Mesenchymal stem cell (in vitro differentiated cells and primary cell): ENCODE measurements around the gene PXDN.
"Not testable (repeated sequence)": the region's sequence is repeated elsewhere in the genome, so short reads cannot be mapped to it uniquely, and the experiment has no call there.

ENCODE experiments used
- DNase-seq: peaks from one replicate; pipeline ENCODE4 v3.0.0-alpha.2; 2013
- H2AFZ ChIP-seq: one replicate; pipeline ENCODE4 v1.6.1; 2013; ENCODE audit warnings: low read depth, mild to moderate bottlenecking, control low read depth, inconsistent platforms, low read length, moderate library complexity
- H2AK5ac ChIP-seq: 2 replicates; pipeline ENCODE4 v1.6.1; 2013; ENCODE audit warnings: low read length, moderate library complexity, mild to moderate bottlenecking, inconsistent platforms; ENCODE audit not compliant: severe bottlenecking
- H2BK120ac ChIP-seq: one replicate; pipeline ENCODE4 v1.6.1; 2013; ENCODE audit warnings: low read depth, mild to moderate bottlenecking, inconsistent platforms, low read length, moderate library complexity
- H2BK12ac ChIP-seq, 2 experiments: one replicate each; pipeline ENCODE4 v1.6.1; 2013; ENCODE audit warnings: inconsistent platforms in 2 of 2, low read length in 2 of 2, mild to moderate bottlenecking in 2 of 2, moderate library complexity in 2 of 2, control low read depth in 1 of 2
- H2BK15ac ChIP-seq: one replicate; pipeline ENCODE4 v1.6.1; 2013; ENCODE audit warnings: mild to moderate bottlenecking, low read depth, inconsistent platforms; ENCODE audit not compliant: poor library complexity, severe bottlenecking
- H2BK5ac ChIP-seq: 2 replicates; pipeline ENCODE4 v1.6.1; 2013; ENCODE audit warnings: low read depth, mild to moderate bottlenecking, low read length, control low read depth, inconsistent platforms; ENCODE audit not compliant: poor library complexity, severe bottlenecking
- H3K14ac ChIP-seq, 2 experiments: one replicate each; pipeline ENCODE4 v1.6.1; 2013; ENCODE audit warnings: inconsistent platforms in 2 of 2, low read length in 2 of 2, control low read depth in 1 of 2, mild to moderate bottlenecking in 1 of 2, moderate library complexity in 1 of 2
- H3K18ac ChIP-seq, 2 experiments: one replicate each; pipeline ENCODE4 v1.6.1; 2013; ENCODE audit warnings: inconsistent platforms in 2 of 2, low read length in 2 of 2, control low read depth in 1 of 2, low read depth in 1 of 2, mild to moderate bottlenecking in 1 of 2
- H3K23ac ChIP-seq, 2 experiments: one replicate each; pipeline ENCODE4 v1.6.1; 2013; ENCODE audit warnings: inconsistent platforms in 2 of 2, low read length in 2 of 2, mild to moderate bottlenecking in 2 of 2, moderate library complexity in 2 of 2, control low read depth in 1 of 2
- H3K27ac ChIP-seq: 2 replicates; pipeline ENCODE4 v1.5.1; 2013; ENCODE audit warnings: mild to moderate bottlenecking, moderate library complexity, low read length, control low read depth, inconsistent platforms; ENCODE audit not compliant: poor library complexity, severe bottlenecking
- H3K27me3 ChIP-seq, 2 experiments: 2 replicates each; pipeline versions ENCODE4 v1.6.1 to v1.7.0; 2013; ENCODE audit warnings: low read length in 2 of 2, mild to moderate bottlenecking in 2 of 2, moderate library complexity in 2 of 2, control low read depth in 1 of 2, inconsistent platforms in 1 of 2; ENCODE audit not compliant: control insufficient read depth in 1 of 2, insufficient read depth in 1 of 2
- H3K36me3 ChIP-seq, 2 experiments: 2 replicates each; pipeline versions ENCODE4 v1.6.1 to v1.7.0; 2013; ENCODE audit warnings: low read length in 2 of 2, control low read depth in 1 of 2, inconsistent platforms in 1 of 2, low read depth in 1 of 2, mild to moderate bottlenecking in 1 of 2; ENCODE audit not compliant: insufficient read depth in 2 of 2, control insufficient read depth in 1 of 2
- H3K4ac ChIP-seq, 2 experiments: one replicate each; pipeline ENCODE4 v1.6.1; 2013; ENCODE audit warnings: inconsistent platforms in 2 of 2, low read length in 2 of 2, mild to moderate bottlenecking in 2 of 2, moderate library complexity in 2 of 2, control low read depth in 1 of 2, low read depth in 1 of 2
- H3K4me1 ChIP-seq: 2 replicates; pipeline ENCODE4 v1.6.1; 2013; ENCODE audit warnings: low read depth, low read length, control low read depth; ENCODE audit not compliant: control insufficient read depth, insufficient read depth
- H3K4me2 ChIP-seq: 2 replicates; pipeline ENCODE4 v1.6.1; 2013; ENCODE audit warnings: low read length, mild to moderate bottlenecking, inconsistent platforms; ENCODE audit not compliant: poor library complexity, severe bottlenecking
- H3K4me3 ChIP-seq, 2 experiments: 2 replicates each; pipeline versions ENCODE4 v1.5.1 to v1.7.0; 2013; ENCODE audit warnings: low read length in 2 of 2, mild to moderate bottlenecking in 2 of 2, control low read depth in 1 of 2, low read depth in 1 of 2; ENCODE audit not compliant: insufficient read depth in 1 of 2
- H3K79me1 ChIP-seq: replicated peaks from 2 replicates; pipeline ENCODE4 v1.6.1; 2013; ENCODE audit warnings: mild to moderate bottlenecking, control low read depth, low read length, inconsistent platforms; ENCODE audit not compliant: poor library complexity, severe bottlenecking
- H3K9ac ChIP-seq: 2 replicates; pipeline ENCODE4 v1.7.0; 2013; ENCODE audit warnings: mild to moderate bottlenecking, low read length, moderate library complexity
- H3K9me3 ChIP-seq: 2 replicates; pipeline ENCODE4 v1.7.0; 2013; ENCODE audit warnings: mild to moderate bottlenecking, low read length; ENCODE audit not compliant: control insufficient read depth
- H4K8ac ChIP-seq: one replicate; pipeline ENCODE4 v1.6.1; 2013; ENCODE audit warnings: inconsistent platforms, mild to moderate bottlenecking, low read length, moderate library complexity
- H4K91ac ChIP-seq: one replicate; pipeline ENCODE4 v1.6.1; 2013; ENCODE audit warnings: mild to moderate bottlenecking, low read length, inconsistent platforms
- WGBS: methylation state at CpG from one replicate; pipeline ENCODE4 v1.1.7; 2013; ENCODE audit warnings: mixed read lengths; 5-methylcytosine and 5-hydroxymethylcytosine counted together

Gene PXDN

DNA sequence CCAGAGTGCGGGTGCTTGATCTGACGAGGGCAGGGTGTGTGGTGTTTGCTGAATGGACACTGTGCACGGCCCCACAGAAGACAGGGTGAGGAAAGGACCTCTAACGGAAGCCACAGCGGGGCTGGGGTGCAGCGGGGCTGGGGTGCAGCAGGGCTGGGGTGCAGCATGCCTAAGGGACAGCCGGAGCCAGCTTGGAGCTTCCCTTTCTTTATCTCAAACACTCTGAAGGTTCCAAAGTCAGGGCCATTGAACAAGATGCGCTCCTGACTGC, 35.0 kb downstream of the PXDN start:
- Histone ChIP-seq H2BK5ac (no peak overlapping the region), H3K27ac (no peak overlapping the region), H3K18ac (no peak overlapping the region), H2AK5ac (no peak overlapping the region), H2BK120ac (no peak overlapping the region), H3K23ac (peak overlapping the region in 1 of 2 experiments; percentile 3), H2BK15ac (no peak overlapping the region), H3K36me3 (peaks cover 0 to 55% of the 10 kb centered on the region in 2 experiments), H3K14ac (no peak overlapping the region), H3K9ac (no peak overlapping the region), H3K4me3 (no peak overlapping the region), H2AFZ (no peak overlapping the region), H3K27me3 (no peaks in the 10 kb centered on the region), H3K4me1 (peaks cover 47% of the 10 kb centered on the region), H3K9me3 (no peaks in the 10 kb centered on the region), H3K4me2 (no peak overlapping the region), H4K91ac (no peak overlapping the region), H2BK12ac (no peak overlapping the region), H3K4ac (no peak overlapping the region), H4K8ac (no peak overlapping the region), H3K79me1 (no peaks in the 10 kb centered on the region)
- 85% methylated on average over 7 of the region's 8 CpGs for WGBS
- no peak for DNase-seq

DNA sequence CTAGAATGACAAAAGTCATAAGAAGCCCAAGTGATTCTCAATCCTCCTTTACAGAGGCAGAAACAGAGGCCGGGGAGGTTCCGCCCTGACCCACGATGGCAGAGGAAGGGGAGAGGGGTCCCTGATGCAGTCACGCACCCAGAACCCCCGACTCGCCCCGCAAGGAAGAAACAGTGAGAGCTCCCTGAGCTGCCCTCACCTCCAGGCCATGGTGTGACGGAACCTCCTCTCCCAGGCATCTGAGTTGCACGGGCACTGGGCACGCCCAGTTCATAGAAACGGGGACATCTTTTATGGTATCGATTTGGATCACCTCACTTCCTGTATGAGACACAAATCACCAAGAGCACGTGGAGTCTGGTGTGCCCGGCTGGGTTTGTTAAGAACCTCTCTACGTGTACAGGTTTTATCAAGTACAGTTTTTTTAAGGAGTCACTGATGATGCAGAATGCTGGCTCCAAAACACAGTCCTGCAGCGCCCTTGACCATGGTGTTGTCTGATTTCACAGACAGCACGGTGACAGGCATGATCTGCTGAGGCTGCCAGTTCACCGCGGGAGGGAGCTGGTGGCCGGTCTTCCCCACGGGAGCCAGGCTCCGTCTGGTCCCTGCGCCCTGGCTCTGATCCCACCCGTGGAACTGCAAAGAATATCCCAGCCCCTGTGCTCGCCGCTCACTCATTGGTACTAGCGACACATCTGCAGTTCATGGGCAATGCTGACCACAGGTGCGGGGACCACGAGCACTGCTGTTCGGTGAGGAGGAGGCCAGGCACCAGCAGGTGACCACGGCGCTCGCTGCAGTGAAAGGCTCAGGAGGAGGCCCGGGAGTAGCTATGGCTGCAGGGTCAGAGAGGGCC, 35.6 kb downstream of the PXDN start:
- Histone ChIP-seq H3K4me3 (peak overlapping the region in 1 of 2 experiments; percentile 56), H3K18ac (peak overlapping the region in 1 of 2 experiments; percentile 85), H2BK12ac (peak overlapping the region; percentile 15 to 37), H3K9me3 (no peaks in the 10 kb centered on the region), H2BK15ac (no peak overlapping the region), H2BK120ac (no peak overlapping the region), H3K27ac (peak overlapping the region; percentile 13), H2BK5ac (no peak overlapping the region), H3K4me1 (peaks cover 45% of the 10 kb centered on the region), H3K9ac (peak overlapping the region; percentile 66), H2AK5ac (peak overlapping the region; percentile 34), H3K79me1 (no peaks in the 10 kb centered on the region), H3K4me2 (no peak overlapping the region), H3K14ac (peak overlapping the region in 1 of 2 experiments; percentile 87), H3K36me3 (peaks cover 0 to 53% of the 10 kb centered on the region in 2 experiments), H4K91ac (peak overlapping the region; percentile 14), H3K4ac (peak overlapping the region; percentile 5 to 35), H3K23ac (peak overlapping the region in 1 of 2 experiments; percentile 3), H4K8ac (peak overlapping the region; percentile 69), H3K27me3 (no peaks in the 10 kb centered on the region), H2AFZ (no peak overlapping the region)
- 88% methylated on average over 33 of the region's 34 CpGs for WGBS
- DNase-seq = no peak

DNA sequence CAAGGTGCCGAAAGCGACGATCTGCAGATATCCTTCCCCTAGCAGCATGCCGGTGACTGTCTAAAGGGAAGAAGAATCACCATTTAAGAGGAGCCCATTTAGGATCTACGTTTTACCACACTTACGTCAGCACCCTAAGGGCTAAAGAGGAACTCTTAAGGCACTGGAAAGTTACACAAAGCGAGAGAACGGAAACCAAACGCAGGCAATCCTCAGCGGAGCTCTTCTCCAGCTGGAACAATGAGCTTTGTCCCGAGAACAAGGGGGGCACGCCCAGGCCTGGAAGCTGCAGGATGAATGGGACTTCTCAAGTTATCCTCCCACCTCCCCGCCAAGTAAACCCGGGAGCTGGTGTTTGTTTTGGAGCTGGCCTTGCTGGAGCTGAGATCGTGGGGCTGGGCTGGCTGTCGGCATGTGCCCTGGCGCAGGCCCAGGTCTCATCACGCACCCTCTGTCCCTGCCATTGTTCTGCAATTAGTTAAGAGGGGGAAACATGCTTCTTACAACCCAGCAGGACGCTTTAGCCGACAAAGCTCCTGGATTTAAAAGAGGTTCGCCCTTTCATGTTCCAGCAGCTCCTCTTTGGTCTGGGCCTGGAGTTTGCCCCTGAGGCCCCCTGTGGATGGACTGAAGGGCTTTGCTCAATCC, 36.4 kb downstream of the PXDN start:
- no peak overlapping the region for H2BK12ac ChIP-seq
- peak overlapping the region in 1 of 2 experiments; percentile 14 for H3K23ac ChIP-seq
- peak overlapping the region; percentile 34 for H3K27ac ChIP-seq
- H3K79me1 ChIP-seq = no peaks in the 10 kb centered on the region
- H4K91ac ChIP-seq = no peak overlapping the region
- peak overlapping the region; percentile 34 for H2AK5ac ChIP-seq
- no peak overlapping the region for H2BK120ac ChIP-seq
- peak overlapping the region; percentile 46 to 48 for H3K18ac ChIP-seq
- peaks cover 38% of the 10 kb centered on the region for H3K4me1 ChIP-seq
- WGBS = 30% methylated on average over 21 of the region's 21 CpGs
- peak overlapping the region; percentile 66 for H3K9ac ChIP-seq
- peak; percentile 90 for DNase-seq
- peak overlapping the region in 1 of 2 experiments; percentile 35 for H3K4ac ChIP-seq
- no peaks in the 10 kb centered on the region for H3K9me3 ChIP-seq
- peaks cover 0 to 45% of the 10 kb centered on the region in 2 experiments for H3K36me3 ChIP-seq
- H3K14ac ChIP-seq = no peak overlapping the region
- H3K27me3 ChIP-seq = no peaks in the 10 kb centered on the region
- H2BK5ac ChIP-seq = no peak overlapping the region
- no peak overlapping the region for H4K8ac ChIP-seq
- H2BK15ac ChIP-seq = no peak overlapping the region
- no peak overlapping the region for H2AFZ ChIP-seq
- peak overlapping the region; percentile 35 for H3K4me2 ChIP-seq
- peak overlapping the region in 1 of 2 experiments; percentile 56 for H3K4me3 ChIP-seq

DNA sequence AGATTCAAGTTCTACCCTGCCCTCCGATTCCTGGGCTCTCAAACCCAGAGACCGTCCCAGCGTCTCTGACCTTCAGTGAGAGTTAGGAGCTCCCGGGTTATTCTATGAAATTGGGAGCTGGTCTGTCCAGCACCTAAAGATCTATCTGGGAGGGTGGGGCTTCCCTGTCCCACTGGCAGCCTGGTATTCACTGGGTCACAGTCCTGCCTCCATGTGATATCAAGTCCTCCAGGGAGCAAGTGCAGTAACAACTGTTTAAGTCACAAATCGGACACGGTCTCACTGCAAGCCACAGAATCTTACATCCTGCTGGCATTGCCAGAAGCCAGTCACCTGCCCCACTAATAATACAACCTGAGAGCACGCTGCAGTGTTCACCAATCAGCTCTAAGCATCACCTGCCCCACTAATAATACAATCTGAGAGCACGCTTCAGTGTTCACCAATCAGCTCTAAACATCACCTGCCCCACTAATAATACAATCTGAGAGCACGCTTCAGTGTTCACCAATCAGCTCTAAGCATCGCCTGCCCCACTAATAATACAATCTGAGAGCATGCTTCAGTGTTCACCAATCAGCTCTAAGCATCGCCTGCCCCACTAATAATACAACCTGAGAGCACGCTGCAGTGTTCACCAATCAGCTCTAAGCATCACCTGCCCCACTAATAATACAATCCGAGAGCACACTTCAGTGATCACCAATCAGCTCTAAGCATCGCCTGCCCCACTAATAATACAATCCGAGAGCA, 38.0 kb downstream of the PXDN start:
- WGBS = 87% methylated on average over 15 of the region's 15 CpGs
- H3K14ac ChIP-seq, H3K4me2 ChIP-seq, H4K8ac ChIP-seq, H3K27me3 ChIP-seq, H3K79me1 ChIP-seq, H3K18ac ChIP-seq, H2AFZ ChIP-seq, H2BK5ac ChIP-seq, H3K27ac ChIP-seq, H3K4me3 ChIP-seq, H2AK5ac ChIP-seq, H2BK120ac ChIP-seq, H2BK15ac ChIP-seq, H3K23ac ChIP-seq, DNase-seq, H3K9ac ChIP-seq, H3K9me3 ChIP-seq, H4K91ac ChIP-seq, H3K4ac ChIP-seq: not testable (repeated sequence)
- H2BK12ac ChIP-seq = peak overlapping the region in 1 of 2 experiments; percentile 3
- H3K4me1 ChIP-seq = peaks cover 47% of the 10 kb centered on the region
- H3K36me3 ChIP-seq = peaks cover 0 to 47% of the 10 kb centered on the region in 2 experiments
